HuH-7.5 (cell line): ENCODE data around the gene PLXNA3.

Experiments used
- DNase-seq: peaks from one replicate; pipeline ENCODE4 v3.0.0; 2011; ENCODE audit warnings: low spot score

Gene PLXNA3

GRCh38 chrX:154458954-154459778, 1.1 kb downstream of the PLXNA3 start:
- DNase-seq: no peak

GRCh38 chrX:154459832-154460231, 1.8 kb downstream of the PLXNA3 start:
- DNase-seq: no peak

- no peak for DNase-seq
Measured at GRCh38 chrX:154460326-154460725, 2.2 kb downstream of the PLXNA3 start.

GRCh38 chrX:154462396-154462795, 4.3 kb downstream of the PLXNA3 start:
- DNase-seq: no peak

- no peak for DNase-seq
Measured at GRCh38 chrX:154463611-154464220, 5.6 kb downstream of the PLXNA3 start.

GRCh38 chrX:154464806-154465365, 6.8 kb downstream of the PLXNA3 start:
- DNase-seq: no peak

- DNase-seq: no peak
Measured at GRCh38 chrX:154465601-154466000, 7.5 kb downstream of the PLXNA3 start.

GRCh38 chrX:154466036-154466435, 8.0 kb downstream of the PLXNA3 start:
- DNase-seq: no peak

- no peak for DNase-seq
Measured at GRCh38 chrX:154466907-154467306, 8.8 kb downstream of the PLXNA3 start.

GRCh38 chrX:154467556-154467955, 9.5 kb downstream of the PLXNA3 start:
- no peak for DNase-seq

GRCh38 chrX:154468217-154468616, 10.1 kb downstream of the PLXNA3 start:
- no peak for DNase-seq

GRCh38 chrX:154469114-154469513, 11.0 kb downstream of the PLXNA3 start:
- DNase-seq: no peak

GRCh38 chrX:154469880-154470279, 11.8 kb downstream of the PLXNA3 start:
- no peak for DNase-seq

GRCh38 chrX:154470434-154470833, 12.4 kb downstream of the PLXNA3 start:
- no peak for DNase-seq

GRCh38 chrX:154470914-154471568, 13.0 kb downstream of the PLXNA3 start:
- no peak for DNase-seq

GRCh38 chrX:154471839-154472684, 14.0 kb downstream of the PLXNA3 start:
- DNase-seq: no peak

- DNase-seq: no peak
Measured at GRCh38 chrX:154472685-154473632, 14.9 kb downstream of the PLXNA3 start.

GRCh38 chrX:154473683-154474082, 15.6 kb downstream of the PLXNA3 start:
- DNase-seq: no peak

- no peak for DNase-seq
Measured at GRCh38 chrX:154476821-154477220, 18.7 kb downstream of the PLXNA3 start.

GRCh38 chrX:154477891-154478477, 19.9 kb downstream of the PLXNA3 start:
- DNase-seq: no peak
